SK-N-SH (cell line): ENCODE results near the gene GABRR1. TPM values are rescaled to one million over a fixed set of nuclear protein-coding genes. Genes with fewer than 3 reads are reported as not detected.

Source experiments
- CTCF ChIA-PET: fragments of 300-600, 350-600 bp; formaldehyde crosslinking; extraction: SDS; loops from one replicate; lab custom pipeline; 2021; lab: Yijun Ruan, JAX
- POLR2A ChIA-PET: fragments of 350-600 bp; sonication (Branson Sonifier 250); formaldehyde crosslinking; extraction: SDS; loops from one replicate; lab custom pipeline; 2020; ENCODE audit warnings: antibody characterized with exemption, inconsistent platforms; lab: Yijun Ruan, JAX
- DNase-seq: peaks from one replicate; pipeline ENCODE4 v3.0.0; 2012
- H2AFZ ChIP-seq: fragments of 200-600 bp; sonication (generic); 2 replicates; pipeline ENCODE4 v1.8.1; 2016; ENCODE audit warnings: antibody characterized with exemption, mild to moderate bottlenecking, low read depth
- H3F3A ChIP-seq: fragments of 200-600 bp; sonication (generic); replicated peaks from 2 replicates; pipeline ENCODE3; 2016; ENCODE audit warnings: antibody characterized with exemption, mild to moderate bottlenecking; ENCODE audit not compliant: insufficient read depth
- H3K27ac ChIP-seq, 2 experiments: fragments of 200-500 bp in 1 of 2; fragments of 200-600 bp in 1 of 2; sonication (Bioruptor generic) in 1 of 2; sonication (generic), shearing (Covaris generic) in 1 of 2; 2 replicates each; pipeline versions ENCODE4 v1.5.1 to v1.6.1; 2014 to 2016; ENCODE audit warnings: low read depth in 2 of 2, inconsistent platforms in 1 of 2, low read length in 1 of 2, mild to moderate bottlenecking in 1 of 2, mixed read lengths in 1 of 2
- H3K27me3 ChIP-seq: fragments of 200-600 bp; sonication (generic), shearing (Covaris generic); 2 replicates; pipeline ENCODE4 v1.6.1; 2016; ENCODE audit warnings: mixed run types; ENCODE audit not compliant: insufficient read depth
- H3K36me3 ChIP-seq, 2 experiments: fragments of 200-500 bp in 1 of 2; fragments of 200-600 bp in 1 of 2; sonication (Bioruptor generic) in 1 of 2; sonication (generic) in 1 of 2; replicated peaks in 1 of 2; 2 replicates each; pipeline versions ENCODE3 to v1.5.1; 2014 to 2016; ENCODE audit warnings: low read length in 1 of 2, mild to moderate bottlenecking in 1 of 2; ENCODE audit not compliant: insufficient read depth in 2 of 2, control insufficient read depth in 1 of 2
- H3K4me1 ChIP-seq, 2 experiments: fragments of 200-500 bp in 1 of 2; fragments of 200-600 bp in 1 of 2; sonication (Bioruptor generic) in 1 of 2; sonication (generic), shearing (Covaris generic) in 1 of 2; 2 replicates each; pipeline versions ENCODE4 v1.5.1 to v1.6.1; 2014 to 2016; ENCODE audit warnings: low read depth in 1 of 2, low read length in 1 of 2, mixed run types in 1 of 2; ENCODE audit not compliant: insufficient read depth in 2 of 2, control insufficient read depth in 1 of 2
- H3K4me2 ChIP-seq: fragments of 200-600 bp; sonication (generic), shearing (Covaris generic); 2 replicates; pipeline ENCODE4 v1.6.1; 2017; ENCODE audit warnings: mixed run types
- H3K4me3 ChIP-seq, 2 experiments: fragments of 200-500 bp in 1 of 2; fragments of 200-600 bp in 1 of 2; sonication (Bioruptor generic) in 1 of 2; sonication (generic), shearing (Covaris generic) in 1 of 2; 2 replicates each; pipeline versions ENCODE4 v1.5.1 to v1.8.1; 2014 to 2016; ENCODE audit warnings: low read depth in 2 of 2, inconsistent platforms in 1 of 2, low read length in 1 of 2, mild to moderate bottlenecking in 1 of 2, mixed read lengths in 1 of 2, moderate library complexity in 1 of 2
- H3K79me2 ChIP-seq: fragments of 200-600 bp; sonication (generic); 2 replicates; pipeline ENCODE4 v1.8.1; 2017; ENCODE audit warnings: mild to moderate bottlenecking; ENCODE audit not compliant: insufficient read depth
- H3K9ac ChIP-seq: fragments of 200-600 bp; sonication (generic); 2 replicates; pipeline ENCODE4 v1.6.1; 2017; ENCODE audit warnings: mixed run types
- H3K9me2 ChIP-seq: fragments of 200-600 bp; sonication (generic); 2 replicates; pipeline ENCODE4 v1.6.1; 2017; ENCODE audit warnings: mixed run types
- H3K9me3 ChIP-seq: fragments of 200-600 bp; sonication (generic); 2 replicates; pipeline ENCODE4 v1.6.1; 2017; ENCODE audit warnings: mixed run types, mild to moderate bottlenecking, moderate library complexity
- H4K20me1 ChIP-seq: fragments of 200-600 bp; sonication (generic); 2 replicates; pipeline ENCODE4 v1.6.1; 2017; ENCODE audit warnings: mild to moderate bottlenecking, mixed run types; ENCODE audit not compliant: insufficient read depth
- CHD2 ChIP-seq: fragments of 150-350 bp; IDR thresholded peaks from 2 replicates; pipeline ENCODE4 v1.6.1; 2018; ENCODE audit warnings: low read length; ENCODE audit not compliant: partially characterized antibody
- ELF1 ChIP-seq: IDR thresholded peaks from 2 replicates; pipeline ENCODE4 v1.4.0; 2012
- FOXM1 ChIP-seq: IDR thresholded peaks from 2 replicates; pipeline ENCODE4 v1.4.0; 2012; ENCODE audit warnings: low read depth, mild to moderate bottlenecking
- GABPA ChIP-seq: IDR thresholded peaks from 2 replicates; pipeline ENCODE4 v1.4.0; 2012; ENCODE audit warnings: low read depth, mild to moderate bottlenecking
- GATA2 ChIP-seq: sonication (generic); formaldehyde crosslinking; IDR thresholded peaks from 2 replicates; pipeline ENCODE4 v1.5.0; 2020; ENCODE audit warnings: mild to moderate bottlenecking, missing genetic modification reagents
- JUND ChIP-seq: IDR thresholded peaks from 2 replicates; pipeline ENCODE4 v1.4.0; 2012
- MEF2A ChIP-seq: IDR thresholded peaks from 2 replicates; pipeline ENCODE4 v1.4.0; 2012; ENCODE audit warnings: low read depth, borderline replicate concordance
- NRF1 ChIP-seq: IDR thresholded peaks from 2 replicates; pipeline ENCODE4 v1.6.1; 2012; ENCODE audit warnings: low read depth, mild to moderate bottlenecking, low read length
- PBX3 ChIP-seq: IDR thresholded peaks from 2 replicates; pipeline ENCODE4; 2012
- REST ChIP-seq: IDR thresholded peaks from 2 replicates; pipeline ENCODE4 v1.6.1; 2012; ENCODE audit warnings: mild to moderate bottlenecking, low read depth, low read length, moderate library complexity
- SIN3A ChIP-seq: IDR thresholded peaks from 2 replicates; pipeline ENCODE4 v1.6.1; 2012; ENCODE audit warnings: low read depth, mild to moderate bottlenecking, low read length, moderate library complexity, borderline replicate concordance
- TCF12 ChIP-seq: IDR thresholded peaks from 2 replicates; pipeline ENCODE4 v1.4.0; 2012
- TEAD4 ChIP-seq: IDR thresholded peaks from 2 replicates; pipeline ENCODE4 v1.4.0; 2012; ENCODE audit warnings: mild to moderate bottlenecking, borderline replicate concordance; ENCODE audit not compliant: insufficient read depth
- USF2 ChIP-seq: fragments of 150-350 bp; IDR thresholded peaks from 2 replicates; pipeline ENCODE4 v1.6.1; 2017; ENCODE audit warnings: antibody characterized with exemption, low read length, low read depth, borderline replicate concordance
- YY1 ChIP-seq: IDR thresholded peaks from 2 replicates; pipeline ENCODE4 v1.4.0; 2012; ENCODE audit warnings: low read depth, mild to moderate bottlenecking
- ZBTB33 ChIP-seq: IDR thresholded peaks from 2 replicates; pipeline ENCODE4 v1.4.0; 2012; ENCODE audit warnings: low read depth, borderline replicate concordance
- WGBS: methylation state at CpG from one replicate; pipeline ENCODE4 v1.1.6; 2017; ENCODE audit warnings: low lambda C conversion rate; 5-methylcytosine and 5-hydroxymethylcytosine counted together
- polyA plus RNA-seq, 3 experiments: library from polyadenylated mRNA; depleted of rRNA; stranded (reverse); fragments of >200 nt; gene quantifications; 2 replicates each; pipeline ENCODE4 v1.2.3, GENCODE V29; 2012

The GABRR1 gene
- polyA plus RNA-seq, 1 of the 3 experiments (the other 2 are of a cell fraction): not detected

GRCh38 chr6:89264296-89264695, 47.1 kb upstream of the GABRR1 start:
- Histone ChIP-seq H3K4me3 (no peak overlapping the region), H3K9me3 (no peaks in the 10 kb centered on the region), H2AFZ (no peak overlapping the region), H3K79me2 (no peaks in the 10 kb centered on the region), H3F3A (no peaks in the 10 kb centered on the region), H4K20me1 (no peaks in the 10 kb centered on the region), H3K4me1 (peaks cover 0 to 7% of the 10 kb centered on the region in 2 experiments; a peak in 1 of 4 replicates), H3K4me2 (no peak overlapping the region), H3K27me3 (no peaks in the 10 kb centered on the region; the same call in 1 of the 2 replicates), H3K27ac (no peak overlapping the region), H3K9ac (no peak overlapping the region), H3K9me2 (no peaks in the 10 kb centered on the region), H3K36me3 (no peaks in the 10 kb centered on the region)
- TF ChIP-seq USF2 (no peak), JUND (no peak), GATA2 (CRISPR knock-in tag) (no peak), SIN3A (no peak)
- 79% methylated on average over 19 of the region's 20 CpGs for WGBS
- ChIA-PET CTCF (no interaction called here), POLR2A (no interaction called here)
- DNase-seq: no peak

GRCh38 chr6:89260832-89261231, 43.7 kb upstream of the GABRR1 start:
- TF ChIP-seq PBX3 (no peak), YY1 (no peak), TEAD4 (no peak), MEF2A (no peak), CHD2 (no peak), GATA2 (CRISPR knock-in tag) (no peak), ELF1 (no peak), SIN3A (no peak), ZBTB33 (no peak), NRF1 (no peak), TCF12 (no peak), FOXM1 (no peak), REST (no peak), GABPA (no peak)
- no peaks in the 10 kb centered on the region for H4K20me1 ChIP-seq
- no peak overlapping the region for H3K4me3 ChIP-seq
- no peaks in the 10 kb centered on the region for H3K36me3 ChIP-seq
- CTCF ChIA-PET: interaction anchor here (0.8 to 1.8 kb wide), 5 partner anchors 17 to 277 kb away, joined by 3 to 6 read pairs (median 4); partner anchors contain the start of gene UBE2J1
- H2AFZ ChIP-seq: no peak overlapping the region
- H3K9ac ChIP-seq: no peak overlapping the region
- no peaks in the 10 kb centered on the region for H3F3A ChIP-seq
- POLR2A ChIA-PET: no interaction called here
- no peak overlapping the region for H3K4me2 ChIP-seq
- peaks cover 0 to 7% of the 10 kb centered on the region in 2 experiments; a peak in 1 of 4 replicates for H3K4me1 ChIP-seq
- no peak overlapping the region for H3K27ac ChIP-seq
- no peaks in the 10 kb centered on the region for H3K9me3 ChIP-seq
- H3K27me3 ChIP-seq: no peaks in the 10 kb centered on the region; the same call in 1 of the 2 replicates
- 56% methylated on average over 5 of the region's 5 CpGs for WGBS
- no peaks in the 10 kb centered on the region for H3K79me2 ChIP-seq
- H3K9me2 ChIP-seq: no peaks in the 10 kb centered on the region
- DNase-seq: peak; percentile 28
